Fibroblast of lung (primary cell): ENCODE measurements around the gene POTEM.
"Not testable (repeated sequence)": the region's sequence is repeated elsewhere in the genome, so short reads cannot be mapped to it uniquely, and the experiment has no call there.

Source experiments
- CTCF ChIP-seq, 2 donors: IDR thresholded peaks in 1 of 2; conservative IDR thresholded peaks in 1 of 2; 1 replicate in 1 of 2; 2 replicates in 1 of 2; pipeline ENCODE4 v1.5.1; 2011 to 2012; ENCODE audit warnings: low read length in 2 of 2, control low read depth in 1 of 2, inconsistent platforms in 1 of 2, low read depth in 1 of 2, mild to moderate bottlenecking in 1 of 2
- EZH2 ChIP-seq: IDR thresholded peaks from 2 replicates; pipeline ENCODE4 v1.5.1; 2012; ENCODE audit warnings: low read length, control low read depth, mild to moderate bottlenecking; ENCODE audit errors: missing control alignments

GRCh38 chr14:18962143-18962542, 5.1 kb upstream of the POTEM start:
- not testable (repeated sequence) for TF ChIP-seq CTCF (conservative IDR thresholded peaks at IDR 0.05 in 1 of 2, IDR thresholded peaks at IDR 0.05 in 1 of 2; ENCODE audit: low read depth in 1 of 2, low read length in 2 of 2); EZH2
